ENCODE measurements around the gene YPEL5. TPM values are rescaled to one million over a fixed set of nuclear protein-coding genes. Genes with fewer than 3 reads are reported as not detected.

YPEL5 gene
- total RNA-seq, 1 experiment from 2014 or later, result 27.3 TPM

GRCh38 chr2:30135541-30135940 is 11.3 kb upstream of the YPEL5 start (continued):
- TF ChIP-seq AFF4 (CRISPR knock-in tag; IDR thresholded peaks at IDR 0.05; ENCODE audit: borderline replicate concordance) (no peak), ZNF396 (CRISPR knock-in tag; IDR thresholded peaks at IDR 0.05; ENCODE audit: borderline replicate concordance) (no peak), NR1H2 (CRISPR knock-in tag; IDR thresholded peaks at IDR 0.05) (no peak)

GRCh38 chr2:30136764-30137444 is 9.9 kb upstream of the YPEL5 start:
- Mint-ChIP-seq H3K9me3 (no peaks in the 10 kb centered on the region), H3K4me3 (no peak overlapping the region), H3K4me1 (no peaks in the 10 kb centered on the region), H3K27ac (no peak overlapping the region), H3K36me3 (no peaks in the 10 kb centered on the region), H3K27me3 (ENCODE audit: low read depth) (peaks cover 2% of the 10 kb centered on the region; the same call in 1 of the 2 replicates)
- ATAC-seq (no peak), DNase-seq (ENCODE audit: low spot score) (no peak)
- TF ChIP-seq CREB1 (CRISPR knock-in tag; IDR thresholded peaks at IDR 0.05) (no peak), RORB (CRISPR knock-in tag; IDR thresholded peaks at IDR 0.05) (no peak), NFE2L1 (CRISPR knock-in tag; IDR thresholded peaks at IDR 0.05) (no peak), IRF2 (CRISPR knock-in tag; IDR thresholded peaks at IDR 0.05; ENCODE audit: borderline replicate concordance, low read depth) (no peak), ETV6 (CRISPR knock-in tag; IDR thresholded peaks at IDR 0.05) (no peak), ZNF281 (CRISPR knock-in tag; IDR thresholded peaks at IDR 0.05) (no peak)
- POLR2A ChIA-PET, result interaction anchor here (1.2 kb wide), 1 partner anchor 10 kb away, joined by 3 read pairs; the partner anchor contains the start of gene YPEL5
- CTCF ChIA-PET, result no interaction called here

- Mint-ChIP-seq H3K4me3 (no peak overlapping the region), H3K9me3 (no peaks in the 10 kb centered on the region), H3K4me1 (no peaks in the 10 kb centered on the region), H3K27me3 (ENCODE audit: low read depth) (no peaks in the 10 kb centered on the region), H3K36me3 (no peaks in the 10 kb centered on the region), H3K27ac (no peak overlapping the region)
- POLR2A ChIA-PET, result no interaction called here
- ATAC-seq (no peak), DNase-seq (ENCODE audit: low spot score) (no peak)
- CTCF ChIA-PET, result no interaction called here
- TF ChIP-seq FOXP1 (CRISPR knock-in tag; IDR thresholded peaks at IDR 0.05; ENCODE audit: borderline replicate concordance) (no peak), TCF7 (CRISPR knock-in tag; IDR thresholded peaks at IDR 0.05; ENCODE audit: low read depth) (no peak), ZNF423 (CRISPR knock-in tag; IDR thresholded peaks at IDR 0.05) (no peak), E2F1 (CRISPR knock-in tag; IDR thresholded peaks at IDR 0.05) (no peak), JUN (CRISPR knock-in tag; IDR thresholded peaks at IDR 0.05) (no peak), MYBL2 (CRISPR knock-in tag; IDR thresholded peaks at IDR 0.05) (no peak), ARID4B (CRISPR knock-in tag; IDR thresholded peaks at IDR 0.05; ENCODE audit: borderline replicate concordance) (no peak), ATF2 (CRISPR knock-in tag; IDR thresholded peaks at IDR 0.05; ENCODE audit: borderline replicate concordance, low read depth) (no peak), CREM (CRISPR knock-in tag; IDR thresholded peaks at IDR 0.05) (no peak)
These were observed 7.5 kb upstream of the YPEL5 start for GRCh38 chr2:30139131-30139870.

Measured in WTC11 (cell line).